DOHH2 (cell line): Measurements from ENCODE around the gene SLC29A3.

Experiments used
- H3F3A ChIP-seq: fragments of 200-600 bp; sonication (generic), shearing (Covaris generic); 2 replicates; pipeline ENCODE4 v1.6.0; 2016; ENCODE audit warnings: antibody characterized with exemption, mild to moderate bottlenecking; ENCODE audit not compliant: control insufficient read depth, insufficient read depth
- H3K27ac ChIP-seq: fragments of 200-600 bp; sonication (generic); 2 replicates; pipeline ENCODE4 v1.5.1; 2014; ENCODE audit warnings: low read depth, mild to moderate bottlenecking, low read length, moderate library complexity
- H3K27me3 ChIP-seq: fragments of 200-600 bp; sonication (generic); 2 replicates; pipeline ENCODE4 v1.6.1; 2014; ENCODE audit warnings: mild to moderate bottlenecking, low read length, mixed read lengths; ENCODE audit not compliant: control insufficient read depth
- H3K36me3 ChIP-seq: fragments of 200-600 bp; sonication (generic); 2 replicates; pipeline ENCODE4 v1.6.1; 2014; ENCODE audit warnings: mild to moderate bottlenecking, low read length, moderate library complexity, mixed read lengths; ENCODE audit not compliant: control insufficient read depth
- H3K4me1 ChIP-seq: fragments of 200-600 bp; sonication (generic); 2 replicates; pipeline ENCODE4 v1.6.1; 2014; ENCODE audit warnings: mild to moderate bottlenecking, low read length, mixed read lengths; ENCODE audit not compliant: control insufficient read depth
- H3K4me2 ChIP-seq: fragments of 200-600 bp; sonication (generic); 2 replicates; pipeline ENCODE4 v1.6.0; 2014; ENCODE audit warnings: mild to moderate bottlenecking, low read length, moderate library complexity
- H3K4me3 ChIP-seq: fragments of 200-600 bp; sonication (generic); 2 replicates; pipeline ENCODE4 v1.5.1; 2014; ENCODE audit warnings: mild to moderate bottlenecking, low read length, mixed read lengths
- H3K79me2 ChIP-seq: fragments of 200-600 bp; sonication (generic); 2 replicates; pipeline ENCODE4 v1.6.1; 2014; ENCODE audit warnings: mild to moderate bottlenecking, low read length, mixed read lengths; ENCODE audit not compliant: control insufficient read depth
- H3K9me2 ChIP-seq: fragments of 200-600 bp; sonication (generic); replicated peaks from 2 replicates; pipeline ENCODE4 v1.6.1; 2014; ENCODE audit warnings: mild to moderate bottlenecking, low read length, mixed read lengths; ENCODE audit not compliant: control insufficient read depth
- H3K9me3 ChIP-seq: fragments of 200-600 bp; sonication (generic); 2 replicates; pipeline ENCODE4 v1.6.1; 2014; ENCODE audit warnings: antibody characterized with exemption, low read length, mixed read lengths; ENCODE audit not compliant: control insufficient read depth, insufficient read depth
- H4K20me1 ChIP-seq: fragments of 200-600 bp; sonication (generic); 2 replicates; pipeline ENCODE4 v1.6.0; 2014; ENCODE audit warnings: low read depth, mild to moderate bottlenecking, antibody characterized with exemption, low read length, moderate library complexity; ENCODE audit not compliant: control insufficient read depth, insufficient read depth
- CTCF ChIP-seq: fragments of 200-600 bp; sonication (generic); IDR thresholded peaks from one replicate; pipeline ENCODE4 v1.5.1; 2014; ENCODE audit warnings: antibody characterized with exemption, mild to moderate bottlenecking, low read depth, low read length; ENCODE audit not compliant: poor library complexity, severe bottlenecking
- EZH2phosphoT487 ChIP-seq: fragments of 200-600 bp; sonication (generic); IDR thresholded peaks from 2 replicates; pipeline ENCODE4 v1.6.1; 2017; ENCODE audit warnings: borderline replicate concordance, mild to moderate bottlenecking, antibody characterized with exemption, low read length, moderate library complexity, mixed read lengths

SLC29A3 gene

GRCh38 chr10:71339796-71340589 is 20.9 kb downstream of the SLC29A3 start:
- TF ChIP-seq CTCF, result no peak
- TF ChIP-seq EZH2phosphoT487, result no peak
- no peaks in the 10 kb centered on the region for H3K36me3 ChIP-seq
- H3K27ac ChIP-seq, result no peak overlapping the region
- no peaks in the 10 kb centered on the region for H3K9me3 ChIP-seq
- H4K20me1 ChIP-seq, result no peaks in the 10 kb centered on the region
- H3K27me3 ChIP-seq, result no peaks in the 10 kb centered on the region
- no peaks in the 10 kb centered on the region for H3K4me1 ChIP-seq
- H3K4me3 ChIP-seq, result no peak overlapping the region
- H3F3A ChIP-seq, result no peaks in the 10 kb centered on the region
- no peaks in the 10 kb centered on the region for H3K9me2 ChIP-seq
- no peaks in the 10 kb centered on the region for H3K79me2 ChIP-seq
- no peak overlapping the region for H3K4me2 ChIP-seq

- no peaks in the 10 kb centered on the region for H3K36me3 ChIP-seq
- no peak overlapping the region for H3K27ac ChIP-seq
- no peaks in the 10 kb centered on the region for H3K4me1 ChIP-seq
Observed at GRCh38 chr10:71342573-71343391, 23.7 kb downstream of the SLC29A3 start.

DNA sequence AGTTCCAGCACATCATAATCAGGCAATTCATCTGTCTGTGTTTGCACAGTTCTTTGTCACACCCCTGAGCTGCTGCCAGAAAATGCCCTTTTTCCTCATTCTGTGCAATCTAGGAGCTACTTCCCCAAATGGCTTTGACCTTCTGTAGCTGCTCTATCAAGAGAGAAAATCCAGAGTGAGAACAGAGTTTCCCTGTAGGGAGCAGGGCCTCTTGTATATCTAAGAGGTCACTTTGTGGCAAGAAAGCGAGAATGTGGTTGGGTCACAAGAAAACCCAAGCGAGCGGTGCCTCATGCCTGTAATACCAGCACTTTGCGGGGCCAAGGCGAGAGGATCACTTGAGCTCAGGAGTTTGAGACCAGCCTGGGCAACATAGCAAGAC is 24.3 kb downstream of the SLC29A3 start:
- no peaks in the 10 kb centered on the region for H3K9me2 ChIP-seq
- H3K4me2 ChIP-seq, result no peak overlapping the region
- no peak overlapping the region for H3K27ac ChIP-seq
- H3K4me1 ChIP-seq, result no peaks in the 10 kb centered on the region
- H3K9me3 ChIP-seq, result no peaks in the 10 kb centered on the region
- H3K79me2 ChIP-seq, result no peaks in the 10 kb centered on the region
- no peak overlapping the region for H3K4me3 ChIP-seq
- no peaks in the 10 kb centered on the region for H4K20me1 ChIP-seq
- TF ChIP-seq CTCF (no peak), EZH2phosphoT487 (no peak)
- H3F3A ChIP-seq, result no peaks in the 10 kb centered on the region
- no peaks in the 10 kb centered on the region for H3K27me3 ChIP-seq
- no peaks in the 10 kb centered on the region for H3K36me3 ChIP-seq

More at GRCh38 chr10:71342573-71343391, 23.7 kb downstream of the SLC29A3 start:
- Histone ChIP-seq H3F3A (no peaks in the 10 kb centered on the region), H3K4me2 (no peak overlapping the region), H3K27me3 (no peaks in the 10 kb centered on the region), H3K4me3 (no peak overlapping the region), H3K9me3 (no peaks in the 10 kb centered on the region), H4K20me1 (no peaks in the 10 kb centered on the region), H3K9me2 (no peaks in the 10 kb centered on the region), H3K79me2 (no peaks in the 10 kb centered on the region)
- TF ChIP-seq EZH2phosphoT487 (no peak), CTCF (no peak)
